Thyroid gland (tissue), 4 donors: ENCODE measurements around the gene MYH6.

Experiments
- POLR2A ChIP-seq, 2 donors: fragments of 450-650 bp; IDR thresholded peaks; one replicate each; pipeline ENCODE4 v1.6.1; 2017; ENCODE audit warnings: antibody characterized with exemption in 2 of 2, mild to moderate bottlenecking in 2 of 2, moderate library complexity in 1 of 2
- TF ChIP-seq, protein P1 (sequence below), 6 experiments: fragments of 200-600 bp in 3 of 6; fragments of 450-650 bp in 3 of 6; sonication (generic) in 3 of 6; IDR thresholded peaks; one replicate each; pipeline ENCODE4 v1.5.1; 2016 to 2019; ENCODE audit warnings: antibody characterized with exemption in 6 of 6, mild to moderate bottlenecking in 2 of 6, inconsistent platforms in 1 of 6, moderate library complexity in 1 of 6

DNA sequence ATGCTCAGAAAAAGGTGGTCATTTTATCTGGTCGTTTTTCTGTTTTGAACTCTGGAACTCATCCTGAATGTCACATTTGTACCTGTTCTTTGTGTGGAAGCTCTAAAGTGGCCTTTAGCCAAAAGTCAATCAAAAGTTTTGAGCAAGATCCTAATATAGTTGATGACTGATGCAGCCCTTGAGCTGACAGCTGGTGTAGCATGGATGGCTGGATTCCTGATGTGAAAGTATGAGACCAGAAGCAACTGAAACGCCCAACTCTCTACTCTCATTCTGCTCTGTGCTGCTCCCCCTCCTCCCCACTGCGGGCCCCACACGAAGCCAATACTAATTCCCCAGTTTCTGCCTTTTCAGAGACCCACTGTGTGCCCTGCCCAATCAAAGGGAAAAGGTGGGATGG, 37.7 kb upstream of the MYH6 start:
- TF ChIP-seq, protein P1, sequence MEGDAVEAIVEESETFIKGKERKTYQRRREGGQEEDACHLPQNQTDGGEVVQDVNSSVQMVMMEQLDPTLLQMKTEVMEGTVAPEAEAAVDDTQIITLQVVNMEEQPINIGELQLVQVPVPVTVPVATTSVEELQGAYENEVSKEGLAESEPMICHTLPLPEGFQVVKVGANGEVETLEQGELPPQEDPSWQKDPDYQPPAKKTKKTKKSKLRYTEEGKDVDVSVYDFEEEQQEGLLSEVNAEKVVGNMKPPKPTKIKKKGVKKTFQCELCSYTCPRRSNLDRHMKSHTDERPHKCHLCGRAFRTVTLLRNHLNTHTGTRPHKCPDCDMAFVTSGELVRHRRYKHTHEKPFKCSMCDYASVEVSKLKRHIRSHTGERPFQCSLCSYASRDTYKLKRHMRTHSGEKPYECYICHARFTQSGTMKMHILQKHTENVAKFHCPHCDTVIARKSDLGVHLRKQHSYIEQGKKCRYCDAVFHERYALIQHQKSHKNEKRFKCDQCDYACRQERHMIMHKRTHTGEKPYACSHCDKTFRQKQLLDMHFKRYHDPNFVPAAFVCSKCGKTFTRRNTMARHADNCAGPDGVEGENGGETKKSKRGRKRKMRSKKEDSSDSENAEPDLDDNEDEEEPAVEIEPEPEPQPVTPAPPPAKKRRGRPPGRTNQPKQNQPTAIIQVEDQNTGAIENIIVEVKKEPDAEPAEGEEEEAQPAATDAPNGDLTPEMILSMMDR (IDR thresholded peaks at IDR 0.05), result no peak
- TF ChIP-seq POLR2A (IDR thresholded peaks at IDR 0.05), result no peak
